GM12892 (cell line): ENCODE measurements around the gene CEACAM18.

Experiments used
- POLR2A ChIP-seq: IDR thresholded peaks from 2 replicates; pipeline ENCODE4 v1.6.1; 2011; ENCODE audit warnings: low read depth, low read length, control low read depth
- POLR2AphosphoS5 ChIP-seq: IDR thresholded peaks from 2 replicates; pipeline ENCODE4 v1.6.1; 2011; ENCODE audit warnings: low read depth, low read length, control low read depth
- TAF1 ChIP-seq: IDR thresholded peaks from 2 replicates; pipeline ENCODE4 v1.6.1; 2011; ENCODE audit warnings: low read depth, mild to moderate bottlenecking, control low read depth, low read length, borderline replicate concordance

DNA sequence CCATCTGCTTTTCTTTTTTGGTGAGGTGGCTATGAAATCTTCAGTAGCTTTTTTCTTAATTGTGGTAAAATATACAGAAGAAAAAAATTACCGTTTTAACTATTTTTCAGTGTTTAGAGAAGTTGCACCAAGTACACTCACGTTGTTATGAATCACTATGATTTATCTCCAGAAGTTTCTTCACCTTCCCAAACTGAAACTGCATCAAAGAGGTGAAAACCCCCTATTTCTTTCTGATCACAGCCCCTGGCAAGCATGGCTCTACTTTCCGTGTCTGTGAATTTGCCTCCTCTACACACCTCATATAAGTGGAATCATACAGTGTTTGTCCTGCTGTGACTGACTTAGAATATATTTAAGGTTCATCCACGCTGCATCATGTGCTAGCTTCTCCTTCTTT, 45.3 kb upstream of the CEACAM18 start:
- TF ChIP-seq POLR2AphosphoS5 (no peak), POLR2A (no peak), TAF1 (no peak)
